DMS153 treated with DMSO at 0.1 percent for 48 hours (cell line): ENCODE results near the gene LYPLA2.

Experiments
- DNase-seq: peaks from one replicate; lab custom pipeline; 2025; ENCODE audit not compliant: unreplicated experiment; lab: John Stamatoyannopoulos, UW

Gene LYPLA2

GRCh38 chr1:23790696-23791515 lies at the start of gene LYPLA2:
Gene LYPLA2 (plus strand): TSS chr1:23791145. CDS start chr1:23792683, 1,538 bp downstream.
- peak; percentile 63 for DNase-seq

- DNase-seq, result no peak
Measured at GRCh38 chr1:23741609-23742008, 49.3 kb upstream of the LYPLA2 start.

GRCh38 chr1:23742670-23743286 lies 48.2 kb upstream of the LYPLA2 start:
- DNase-seq, result peak; percentile 16

- DNase-seq, result peak; percentile 30
Measured at GRCh38 chr1:23743287-23744152, 47.4 kb upstream of the LYPLA2 start, which contains the start of gene ELOA. Gene ELOA (plus strand): TSS chr1:23743471. CDS start chr1:23743504, 33 bp downstream.

GRCh38 chr1:23745515-23745914 lies 45.4 kb upstream of the LYPLA2 start:
- no peak for DNase-seq

GRCh38 chr1:23748016-23748415 lies 42.9 kb upstream of the LYPLA2 start:
- DNase-seq, result no peak

- DNase-seq, result peak; percentile 6
Measured at GRCh38 chr1:23751050-23751814, 39.7 kb upstream of the LYPLA2 start.

- DNase-seq, result no peak
Measured at GRCh38 chr1:23751815-23752200, 39.1 kb upstream of the LYPLA2 start.

- DNase-seq, result no peak
Measured at GRCh38 chr1:23752909-23753308, 38.0 kb upstream of the LYPLA2 start.

GRCh38 chr1:23756676-23757075 lies 34.3 kb upstream of the LYPLA2 start:
- DNase-seq, result no peak

- no peak for DNase-seq
Measured at GRCh38 chr1:23757812-23758211, 33.1 kb upstream of the LYPLA2 start.

GRCh38 chr1:23759277-23759676 lies 31.7 kb upstream of the LYPLA2 start:
- DNase-seq, result no peak

GRCh38 chr1:23763041-23763577 lies 27.8 kb upstream of the LYPLA2 start:
- DNase-seq, result no peak

GRCh38 chr1:23768733-23769132 lies 22.2 kb upstream of the LYPLA2 start:
- no peak for DNase-seq

- peak; percentile 31 for DNase-seq
Measured at GRCh38 chr1:23772049-23772853, 18.7 kb upstream of the LYPLA2 start.

- DNase-seq, result no peak
Measured at GRCh38 chr1:23772854-23773242, 18.1 kb upstream of the LYPLA2 start.

- no peak for DNase-seq
Measured at GRCh38 chr1:23774174-23774880, 16.6 kb upstream of the LYPLA2 start.

GRCh38 chr1:23776217-23776616 lies 14.7 kb upstream of the LYPLA2 start:
- DNase-seq, result no peak
